GM19025 (cell line): ENCODE results near the gene SWI5.
"Not testable (repeated sequence)": the region's sequence is repeated elsewhere in the genome, so short reads cannot be mapped to it uniquely, and the experiment has no call there.

ENCODE experiments used
- ATAC-seq: cut with Tn5 transposase; IDR thresholded peaks from one replicate; pipeline ENCODE4 v1.9.1; 2021; ENCODE audit warnings: mild to moderate bottlenecking, low read depth, moderate library complexity; ENCODE audit not compliant: unreplicated experiment

The SWI5 gene

DNA sequence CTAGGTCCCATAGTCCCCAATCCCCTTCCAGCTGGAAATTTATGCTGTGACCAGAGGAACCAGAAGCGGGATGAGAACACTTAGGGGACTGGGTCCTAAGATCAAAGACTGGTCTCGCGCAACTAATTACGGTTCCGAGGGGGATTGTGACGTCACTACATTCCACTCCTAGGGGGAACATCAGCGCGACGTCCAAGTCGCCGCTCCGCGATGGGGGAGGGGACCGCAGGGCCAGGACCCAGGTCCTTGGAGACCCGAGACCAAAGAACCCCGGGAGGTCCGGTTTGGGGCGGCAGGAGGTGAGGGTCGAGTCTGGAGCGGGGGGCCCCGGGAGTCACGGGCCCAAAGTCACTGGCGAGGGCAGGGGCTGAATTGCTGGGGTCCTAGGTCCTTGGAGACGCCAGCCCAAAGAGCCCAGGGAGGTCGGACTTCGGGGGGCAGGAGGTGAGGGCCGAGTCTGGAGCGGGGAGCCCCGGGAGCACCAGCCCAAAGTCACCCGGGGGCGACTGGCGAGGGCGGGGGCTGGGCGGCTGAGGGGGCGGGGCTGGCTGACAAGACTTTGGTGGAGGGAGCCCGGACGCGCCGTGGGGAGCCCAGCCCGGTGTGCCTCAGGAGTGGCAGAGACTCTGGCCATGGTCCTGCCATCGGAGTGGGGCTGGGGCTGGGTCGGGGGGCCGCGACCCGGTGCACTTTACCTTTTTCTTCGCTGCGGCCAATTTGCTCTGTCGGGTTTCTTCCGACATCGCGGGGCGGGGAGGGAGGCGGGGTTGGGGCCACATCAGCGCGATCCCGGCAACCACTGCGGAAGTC lies 673 bp upstream of the SWI5 start, which contains the start of gene GOLGA2:
Gene GOLGA2, minus strand, starts transcription at position 810 of the 810 bp plus-strand sequence. Its CDS starts 31 bp downstream, at position 779.
- peak; percentile 48 for ATAC-seq

DNA sequence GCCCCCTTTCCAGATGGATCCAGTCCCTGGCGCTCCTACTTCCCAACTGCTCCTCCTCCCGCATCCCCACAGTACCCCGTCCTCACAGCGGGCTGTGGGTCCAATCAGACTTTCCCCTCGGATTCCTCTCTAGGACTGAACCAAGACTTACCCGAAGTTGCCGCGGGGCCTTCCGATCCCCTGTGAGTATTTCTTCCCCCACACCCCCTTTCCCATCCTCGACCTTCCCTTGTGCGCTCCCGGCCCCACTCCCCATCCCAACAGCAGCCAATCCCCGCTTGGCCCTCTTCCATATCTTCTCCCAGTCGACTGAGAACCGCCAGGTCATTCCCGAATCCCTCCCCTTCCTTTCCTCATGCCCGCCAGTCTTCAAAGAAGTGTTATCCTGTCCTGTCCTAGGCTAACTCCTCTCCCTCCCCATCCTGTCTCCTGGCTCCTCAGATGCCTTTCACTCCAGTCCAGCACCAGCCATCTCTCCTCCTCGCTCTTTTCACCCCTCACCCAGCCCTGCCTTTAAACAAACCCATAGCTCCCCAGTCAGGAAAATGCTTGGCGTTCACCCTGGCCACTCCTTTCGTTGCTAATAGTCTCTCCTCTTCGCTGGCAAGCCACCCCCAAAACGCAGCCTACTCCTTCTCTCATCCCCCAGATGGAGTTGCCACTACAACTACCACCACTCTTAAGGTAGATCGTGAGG lies 646 bp downstream of the SWI5 start:
- ATAC-seq = no peak

DNA sequence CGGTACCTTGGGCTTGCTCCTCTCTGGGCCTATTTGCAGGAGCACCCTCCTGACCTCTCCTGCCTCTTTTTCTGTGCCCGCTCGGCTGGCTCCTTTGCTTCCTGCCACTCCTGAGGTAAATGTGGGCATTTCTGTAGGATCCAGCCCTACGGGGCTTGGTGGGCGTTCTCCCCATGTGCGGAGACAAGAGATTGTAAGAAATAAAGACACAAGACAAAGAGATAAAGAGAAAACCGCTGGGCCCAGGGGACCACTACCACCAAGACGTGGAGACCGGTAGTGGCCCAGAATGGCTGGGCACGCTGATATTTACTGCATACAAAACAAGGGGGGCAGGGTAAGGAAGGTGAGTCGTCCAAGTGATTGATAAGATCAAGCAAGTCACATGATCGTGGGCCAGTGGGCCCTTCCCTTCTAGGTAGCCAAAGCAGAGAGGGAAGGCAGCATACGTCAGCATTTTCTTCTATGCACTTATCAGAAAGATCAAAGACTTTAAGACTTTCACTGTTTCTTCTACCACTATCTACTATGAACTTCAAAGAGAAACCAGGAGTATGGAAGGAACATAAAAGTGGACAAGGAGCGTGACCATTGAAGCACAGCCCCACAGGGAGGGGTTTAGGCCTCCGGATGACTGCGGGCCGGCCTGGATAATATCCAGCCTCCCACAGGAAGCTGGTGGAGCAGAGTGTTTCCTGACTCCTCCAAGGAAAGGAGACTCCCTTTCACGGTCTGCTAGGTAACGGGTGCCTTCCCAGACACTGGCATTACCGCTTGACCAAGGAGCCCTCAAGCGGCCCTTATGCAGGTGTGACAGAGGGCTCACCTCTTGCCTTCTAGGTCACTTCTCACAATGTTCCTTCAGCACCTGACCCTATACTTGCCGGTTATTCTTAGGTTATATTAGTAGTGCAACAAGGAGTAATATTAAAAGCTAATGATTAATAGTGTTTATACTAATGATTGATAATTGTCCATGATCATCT lies 3.3 kb downstream of the SWI5 start:
- not testable (repeated sequence) for ATAC-seq

DNA sequence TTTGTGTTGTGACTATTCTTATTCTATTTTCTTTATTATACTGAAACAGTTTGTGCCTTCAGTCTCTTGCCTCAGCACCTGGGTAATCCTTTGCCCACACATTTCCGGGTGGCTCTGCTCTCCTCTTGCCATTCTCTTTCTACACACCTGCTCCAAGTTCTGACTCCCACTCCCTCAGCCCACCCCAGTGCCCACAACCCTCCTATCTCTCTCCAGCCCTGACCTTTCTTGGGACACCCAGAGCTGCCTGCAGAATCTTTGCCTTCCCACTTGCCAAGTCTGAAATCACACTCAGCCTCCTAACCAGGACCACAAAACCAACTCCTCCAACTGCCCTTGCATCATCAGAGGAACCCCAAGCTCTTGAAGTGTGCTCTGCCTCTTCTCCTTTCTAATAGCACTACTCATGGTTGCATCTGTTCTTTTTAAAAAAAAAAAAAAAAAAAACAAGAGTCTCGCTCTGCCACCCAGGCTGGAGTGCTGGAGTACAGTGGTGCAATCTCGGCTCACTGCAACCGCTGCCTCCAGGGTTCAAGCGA lies 4.1 kb downstream of the SWI5 start:
- ATAC-seq = no peak

DNA sequence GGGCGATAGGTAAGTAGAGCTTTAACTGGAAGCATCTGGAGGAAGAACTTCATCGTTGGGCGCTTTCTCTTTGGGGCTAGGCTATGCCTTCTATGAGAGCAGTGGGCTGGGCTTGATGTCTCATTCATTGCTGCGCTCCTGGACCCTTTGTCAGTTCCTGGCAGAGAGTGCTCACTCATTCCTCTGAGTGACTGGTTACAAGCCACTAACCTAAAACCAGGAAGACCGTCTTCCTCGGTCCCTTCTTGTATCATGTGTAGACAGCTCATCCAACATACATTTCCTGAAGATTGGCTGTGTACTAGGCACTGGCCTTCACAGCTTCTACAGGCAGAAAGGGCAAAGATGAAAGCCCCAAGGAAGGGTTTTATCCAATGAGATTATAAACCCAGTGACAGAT lies 6.4 kb downstream of the SWI5 start:
- ATAC-seq = no peak

DNA sequence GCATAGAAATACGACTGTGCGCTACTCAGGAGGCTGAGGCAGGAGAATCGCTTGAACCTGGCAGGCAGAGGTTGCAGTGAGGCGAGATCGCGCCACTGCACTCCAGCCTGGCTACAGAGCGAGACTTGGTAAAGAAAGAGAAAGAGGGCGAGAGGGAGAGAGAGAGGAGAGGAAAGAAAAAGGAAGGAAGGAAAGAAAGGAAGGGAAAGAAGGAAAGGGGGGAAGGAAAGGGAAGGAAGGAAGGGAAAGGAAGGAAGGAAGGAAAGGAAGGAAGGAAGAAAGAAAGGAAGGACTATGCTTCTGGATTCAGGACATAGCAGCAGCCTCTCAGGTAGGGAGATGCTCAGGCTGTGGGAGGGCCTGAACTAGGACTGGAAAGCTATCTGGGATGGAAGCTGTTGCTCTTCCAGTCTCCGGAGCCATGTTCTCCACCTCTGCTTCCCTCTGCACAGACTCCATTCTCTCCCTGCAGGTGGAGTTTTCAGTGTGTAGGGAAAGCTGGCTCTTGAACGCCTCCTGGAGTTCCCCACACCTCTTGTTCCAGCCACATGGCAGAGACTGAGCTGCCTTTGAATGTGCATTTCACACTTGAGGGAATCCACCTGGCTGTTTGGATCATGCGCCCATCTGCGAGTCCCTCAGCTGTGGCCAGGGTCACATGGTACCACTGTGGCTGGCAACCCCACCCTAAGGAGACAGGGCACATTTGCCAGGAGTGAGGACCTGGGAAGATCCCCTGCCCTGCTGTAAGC lies 9.1 kb downstream of the SWI5 start:
- ATAC-seq = no peak

DNA sequence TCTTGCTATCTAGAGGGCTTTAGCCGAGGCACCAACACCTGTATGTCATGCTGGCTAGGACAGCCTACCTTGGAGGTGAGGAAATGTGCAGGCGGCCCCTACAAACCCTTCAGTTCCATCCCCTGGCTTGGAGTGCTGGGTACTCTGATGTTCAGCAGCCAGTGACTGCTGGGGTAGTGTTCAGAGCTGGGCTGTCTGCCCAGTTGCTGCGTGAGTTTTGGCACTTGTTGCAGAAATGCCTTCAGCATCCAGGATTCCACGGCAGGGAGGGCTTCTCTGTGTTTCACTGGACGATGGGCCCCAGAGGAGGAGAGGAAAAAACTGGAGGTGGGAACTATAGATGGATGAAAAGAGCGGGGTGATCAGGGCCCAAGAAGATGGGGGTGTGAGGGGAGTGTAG lies 10.4 kb downstream of the SWI5 start:
- ATAC-seq = no peak

DNA sequence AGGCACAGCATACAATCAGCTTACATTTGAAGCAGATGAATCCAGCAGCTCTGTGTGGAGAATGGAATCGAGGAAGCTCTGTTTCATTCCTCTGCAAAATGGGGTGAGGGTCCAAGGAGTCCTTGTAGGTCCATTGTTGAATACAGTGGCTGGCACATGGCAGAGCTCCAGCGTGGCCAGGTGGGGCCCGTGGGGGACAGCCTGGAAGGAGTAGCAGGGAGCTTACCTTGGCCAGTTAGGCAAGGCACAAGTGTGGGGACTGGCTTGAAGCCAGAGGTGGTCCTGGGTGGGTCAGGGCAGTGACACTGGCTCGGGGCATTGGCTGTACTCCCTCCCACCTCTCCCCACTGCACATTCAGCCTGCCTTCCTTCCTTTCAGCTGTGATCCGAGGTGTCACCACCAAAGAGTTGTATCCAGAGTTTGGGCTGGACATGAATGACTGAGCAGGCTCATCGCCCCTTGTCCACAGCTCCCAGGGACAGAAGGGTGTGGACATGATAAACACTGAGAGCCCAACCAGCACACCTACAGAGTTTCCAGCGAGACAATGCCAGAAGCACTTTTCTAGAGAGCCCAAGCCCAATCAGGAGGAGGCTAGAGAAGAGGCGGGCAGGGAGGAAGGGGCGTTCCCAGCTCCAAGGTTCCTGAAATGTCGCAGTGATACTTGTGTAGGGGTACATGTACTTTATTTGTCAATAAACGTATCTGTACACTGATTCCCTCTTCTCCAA lies 12.4 kb downstream of the SWI5 start:
- no peak for ATAC-seq

DNA sequence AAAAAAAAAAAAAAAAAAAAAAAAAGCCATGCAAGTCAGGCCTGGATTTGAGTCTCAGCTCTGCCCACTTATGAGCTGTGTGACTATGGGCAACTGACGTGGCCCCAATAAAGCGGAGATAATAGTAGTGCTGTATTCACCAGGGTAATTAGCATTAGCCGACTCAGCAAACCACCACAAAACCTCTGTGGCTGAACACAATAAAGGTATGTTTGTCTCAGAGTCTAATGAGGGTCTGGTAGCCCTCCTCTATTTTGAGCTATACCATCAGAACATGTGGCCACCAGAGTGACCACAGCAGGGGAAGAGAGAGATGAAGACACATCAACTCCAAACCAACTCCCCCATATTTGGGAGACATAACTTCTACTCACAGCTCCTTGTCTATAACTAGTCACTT lies 15.9 kb downstream of the SWI5 start:
- ATAC-seq = no peak

DNA sequence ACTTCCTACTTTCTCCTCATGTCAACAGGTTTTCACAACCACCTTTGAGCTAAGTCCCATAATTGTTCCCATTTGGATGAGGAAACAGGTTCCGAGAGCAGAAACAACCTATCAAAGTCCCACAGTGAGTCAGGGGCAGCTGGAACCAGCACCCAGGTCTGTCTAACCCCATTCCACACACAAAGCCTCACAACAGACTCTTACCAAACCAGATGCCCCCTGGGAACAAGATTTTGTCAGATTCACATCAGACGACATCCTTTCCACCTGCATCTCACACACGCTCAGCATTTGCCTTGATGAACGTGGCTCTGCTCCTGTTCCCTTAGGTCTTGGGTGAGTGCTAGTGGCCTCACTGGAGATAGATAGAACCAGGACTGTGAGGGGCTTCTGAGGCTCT lies 17.0 kb downstream of the SWI5 start:
- no peak for ATAC-seq

DNA sequence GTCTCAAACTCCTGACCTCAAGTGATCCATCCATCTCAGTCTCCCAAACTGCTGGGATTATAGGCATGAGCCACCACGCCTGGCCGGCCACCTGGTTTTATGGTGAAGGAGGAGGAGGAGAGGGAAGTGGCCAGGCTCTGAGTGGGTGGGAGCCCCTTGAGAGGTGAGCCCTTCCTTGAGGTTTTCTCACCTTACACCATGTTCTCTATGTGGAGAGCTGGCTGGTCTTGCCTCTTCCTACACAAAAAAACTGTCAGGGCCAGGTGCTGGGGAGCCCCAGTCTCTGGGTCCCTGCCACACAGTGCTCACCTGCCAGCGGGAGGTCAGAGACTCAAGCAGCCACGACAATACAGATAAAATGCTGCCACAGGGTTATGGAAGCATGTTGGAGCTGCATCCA lies 18.1 kb downstream of the SWI5 start:
- no peak for ATAC-seq

DNA sequence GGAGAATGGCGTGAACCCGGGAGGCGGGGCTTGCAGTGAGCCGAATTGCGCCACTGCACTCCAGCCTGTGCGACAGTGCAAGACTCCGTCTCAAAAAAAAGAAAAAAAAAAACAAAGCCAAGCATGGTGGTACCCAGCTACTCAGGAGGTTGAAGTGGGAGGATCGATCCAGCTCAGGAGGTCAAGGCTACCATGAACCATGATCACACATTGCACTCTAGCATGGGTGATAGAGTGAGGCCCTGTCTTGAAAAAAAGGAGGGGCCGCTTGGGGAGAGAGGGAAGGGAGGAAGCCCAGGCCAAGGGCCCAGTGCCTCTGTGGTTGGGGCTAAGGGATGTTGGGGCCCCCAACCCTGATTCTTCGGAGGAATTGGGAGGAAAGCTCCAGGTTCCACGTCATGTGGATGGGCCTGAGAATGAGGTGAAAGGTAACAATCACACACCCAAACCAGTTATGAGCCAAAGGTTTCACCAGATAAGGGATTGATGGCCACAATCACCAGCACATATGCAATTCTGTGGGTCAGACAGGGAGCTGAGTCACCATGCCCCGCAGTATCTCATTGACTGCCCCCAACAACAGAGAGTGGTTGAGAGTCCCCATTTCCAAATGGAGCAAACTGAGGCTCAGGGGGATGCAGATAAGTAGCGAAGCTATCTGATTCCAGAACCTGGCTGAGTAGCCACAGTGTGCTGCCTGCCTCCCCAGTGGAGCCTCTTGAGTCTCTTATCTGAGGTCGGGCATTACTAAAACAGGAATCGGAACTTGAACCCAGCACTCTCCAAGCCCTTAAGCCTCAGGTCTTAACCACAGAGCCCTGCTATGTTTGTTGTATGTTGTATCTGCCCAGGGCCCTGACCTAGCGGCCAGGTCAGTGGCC lies 20.5 kb downstream of the SWI5 start:
- no peak for ATAC-seq

DNA sequence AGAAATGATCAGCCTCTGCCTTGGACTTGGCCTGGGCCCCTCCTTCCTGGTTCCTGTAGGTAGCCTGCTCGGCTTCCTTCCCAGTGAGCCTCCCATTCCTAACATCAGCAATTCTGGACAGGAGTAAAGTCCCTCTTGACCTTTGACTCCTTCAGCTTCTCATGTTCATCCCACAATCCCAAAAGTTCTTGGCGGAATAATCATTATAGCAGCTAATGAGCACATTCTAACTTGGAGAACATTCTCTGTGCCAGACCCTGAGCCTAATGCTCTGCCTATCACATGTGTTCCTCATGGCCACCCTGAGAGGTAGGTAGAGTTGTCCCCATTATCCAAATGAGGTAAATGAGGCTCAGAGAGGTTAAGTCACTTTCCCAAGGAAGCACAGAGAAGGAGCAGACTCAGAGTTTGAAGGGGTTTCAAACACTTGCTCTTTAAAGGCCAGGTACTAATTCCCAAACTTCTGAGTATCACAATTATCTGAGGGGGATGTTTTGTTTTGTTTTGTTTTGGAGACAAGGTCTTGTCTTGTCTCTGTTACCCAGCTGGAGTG lies 21.2 kb downstream of the SWI5 start:
- no peak for ATAC-seq

DNA sequence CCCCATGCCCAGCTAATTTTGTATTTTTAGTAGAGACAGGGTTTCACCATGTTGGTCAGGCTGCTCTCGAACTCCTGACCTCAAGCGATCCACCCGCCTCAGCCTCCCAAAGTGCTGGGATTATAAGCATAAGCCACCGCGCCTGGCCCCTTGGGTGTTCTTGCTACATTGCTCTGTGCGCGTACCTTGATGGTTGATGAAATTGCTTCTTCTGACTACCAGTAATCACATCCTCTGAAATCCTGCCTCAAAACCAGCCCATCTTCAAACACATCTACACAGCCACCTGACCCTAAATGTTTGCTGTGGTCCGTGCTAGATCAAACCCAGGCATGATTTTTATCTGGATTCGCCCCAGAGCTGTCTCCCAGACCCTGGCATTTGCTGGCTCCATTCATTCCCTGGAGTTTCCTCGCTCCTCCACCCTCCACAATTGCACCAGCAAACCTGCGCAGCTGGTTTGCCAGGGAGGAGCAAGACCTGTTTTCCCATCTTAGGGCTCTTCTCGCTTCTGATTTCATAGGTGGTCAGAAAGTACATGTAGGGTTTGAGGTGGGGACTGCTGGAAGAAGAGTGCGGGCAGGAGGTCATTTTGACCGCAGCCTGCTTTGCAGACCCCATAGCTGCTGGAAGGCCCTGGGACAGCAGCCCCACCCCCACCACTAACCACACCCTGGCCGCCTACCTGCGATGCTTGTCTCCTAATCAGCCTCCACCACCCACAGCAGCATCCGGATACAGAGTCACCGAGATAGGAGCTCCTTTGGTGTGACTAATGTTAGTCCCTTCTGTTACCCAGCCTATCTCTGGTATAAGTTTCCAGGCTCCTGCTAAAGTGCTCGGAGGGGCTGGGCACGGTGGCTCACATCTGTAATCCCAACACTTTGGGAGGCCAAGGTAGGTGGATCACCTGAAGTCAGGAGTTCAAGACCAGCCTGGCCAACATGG lies 22.7 kb downstream of the SWI5 start:
- no peak for ATAC-seq

DNA sequence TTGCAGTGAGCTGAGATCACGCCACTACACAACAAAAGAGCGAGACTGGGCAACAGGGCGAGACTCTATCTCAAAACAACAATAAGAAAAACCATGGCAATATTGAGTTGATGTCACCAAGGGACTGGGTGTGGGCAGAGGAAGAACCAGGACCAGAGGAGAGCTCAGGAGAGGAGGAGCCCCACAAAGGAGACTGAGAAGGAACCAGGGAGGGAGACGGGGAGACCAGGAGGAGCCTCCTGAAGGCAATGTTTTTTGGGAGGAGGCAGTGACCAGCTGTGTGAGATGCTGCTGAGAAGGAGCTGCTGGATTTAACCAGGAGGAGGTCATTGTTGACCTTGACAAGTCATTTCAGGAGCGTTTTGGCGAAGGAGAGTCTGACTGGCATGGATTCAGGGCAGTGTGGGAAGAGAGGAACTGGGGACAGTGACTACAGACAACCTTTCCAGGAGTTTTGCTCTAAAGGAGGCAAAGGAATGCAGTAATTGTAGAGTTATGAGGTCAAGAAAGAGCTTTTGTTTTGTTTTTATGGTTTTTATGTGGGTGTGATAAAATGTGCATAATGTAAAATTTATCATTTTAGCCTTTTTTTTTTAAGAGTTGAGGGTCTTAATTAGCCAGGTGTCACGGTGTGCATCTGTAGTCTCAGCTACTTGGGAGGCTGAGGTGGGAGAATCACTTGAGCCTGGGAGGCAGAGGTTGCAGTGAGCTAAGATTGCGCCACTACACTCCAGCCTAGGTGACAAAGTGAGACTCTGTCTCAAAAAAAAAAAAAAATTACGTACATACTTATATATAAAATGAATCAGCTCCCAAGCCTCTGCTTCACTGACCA lies 28.3 kb downstream of the SWI5 start:
- no peak for ATAC-seq

DNA sequence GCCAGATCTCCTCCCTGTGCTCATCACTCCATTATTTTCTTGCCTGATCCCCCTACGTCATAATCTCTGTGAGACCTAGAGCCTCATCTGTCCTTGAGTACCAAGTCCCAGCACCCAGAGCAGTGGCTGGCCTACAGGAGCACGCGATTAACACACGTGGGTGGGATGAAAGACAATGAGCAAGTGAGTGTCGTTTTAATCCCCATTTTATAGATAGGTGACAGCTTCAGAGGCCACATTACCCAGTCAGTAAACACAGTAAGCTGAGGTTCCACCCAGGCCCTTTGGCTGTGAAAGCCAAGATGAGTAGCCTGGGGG lies 28.9 kb downstream of the SWI5 start:
- ATAC-seq = no peak
